OCI-LY7 (cell line): Measurements from ENCODE around the gene LGALS8.

Experiments used
- EZH2phosphoT487 ChIP-seq: fragments of 200-600 bp; sonication (generic); IDR thresholded peaks from 2 replicates; pipeline ENCODE4 v1.6.1; 2018; ENCODE audit warnings: low read depth, borderline replicate concordance, mild to moderate bottlenecking, mixed run types, antibody characterized with exemption, low read length, moderate library complexity, mixed read lengths
- TF ChIP-seq, protein P1 (sequence below): fragments of 200-600 bp; sonication (generic); conservative IDR thresholded peaks from 2 replicates; pipeline ENCODE4 v1.5.1; 2014; ENCODE audit warnings: mild to moderate bottlenecking, antibody characterized with exemption, low read length, moderate library complexity, mixed read lengths

DNA sequence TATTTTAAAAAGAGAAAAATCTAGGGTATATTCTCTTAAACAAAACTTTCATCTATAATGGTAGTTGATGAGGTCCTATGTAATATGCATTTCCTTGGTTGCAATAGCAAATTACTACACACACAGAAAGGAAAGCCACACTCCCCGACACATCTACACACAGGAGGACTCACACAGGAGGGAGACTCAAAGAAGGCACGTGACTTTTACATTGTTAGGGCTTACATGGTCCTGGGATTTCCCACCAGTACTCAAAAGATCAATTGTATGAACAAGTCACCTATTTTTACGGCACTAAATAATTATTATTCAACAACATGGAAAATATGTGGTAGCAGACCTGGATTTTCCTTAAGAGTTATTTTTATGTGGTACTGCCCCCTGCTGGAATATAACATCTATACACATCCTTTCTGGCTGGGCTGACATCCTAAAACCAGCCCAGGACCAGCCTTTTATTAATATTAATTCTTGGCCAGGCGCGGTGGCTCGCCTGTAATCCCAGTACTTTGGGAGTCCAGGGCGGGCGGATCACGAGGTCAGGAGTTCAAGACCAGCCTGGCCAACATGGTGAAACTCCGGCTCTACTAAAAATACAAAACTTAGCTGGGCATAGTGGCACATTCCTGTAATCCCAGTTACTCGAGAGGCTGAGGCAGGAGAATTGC is 33.9 kb upstream of the LGALS8 start:
- TF ChIP-seq, protein P1, sequence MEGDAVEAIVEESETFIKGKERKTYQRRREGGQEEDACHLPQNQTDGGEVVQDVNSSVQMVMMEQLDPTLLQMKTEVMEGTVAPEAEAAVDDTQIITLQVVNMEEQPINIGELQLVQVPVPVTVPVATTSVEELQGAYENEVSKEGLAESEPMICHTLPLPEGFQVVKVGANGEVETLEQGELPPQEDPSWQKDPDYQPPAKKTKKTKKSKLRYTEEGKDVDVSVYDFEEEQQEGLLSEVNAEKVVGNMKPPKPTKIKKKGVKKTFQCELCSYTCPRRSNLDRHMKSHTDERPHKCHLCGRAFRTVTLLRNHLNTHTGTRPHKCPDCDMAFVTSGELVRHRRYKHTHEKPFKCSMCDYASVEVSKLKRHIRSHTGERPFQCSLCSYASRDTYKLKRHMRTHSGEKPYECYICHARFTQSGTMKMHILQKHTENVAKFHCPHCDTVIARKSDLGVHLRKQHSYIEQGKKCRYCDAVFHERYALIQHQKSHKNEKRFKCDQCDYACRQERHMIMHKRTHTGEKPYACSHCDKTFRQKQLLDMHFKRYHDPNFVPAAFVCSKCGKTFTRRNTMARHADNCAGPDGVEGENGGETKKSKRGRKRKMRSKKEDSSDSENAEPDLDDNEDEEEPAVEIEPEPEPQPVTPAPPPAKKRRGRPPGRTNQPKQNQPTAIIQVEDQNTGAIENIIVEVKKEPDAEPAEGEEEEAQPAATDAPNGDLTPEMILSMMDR, result peak; percentile 80
- TF ChIP-seq EZH2phosphoT487, result no peak
